HG02870 (cell line): ENCODE measurements around the gene FIGN.

Source experiments
- ATAC-seq: cut with Tn5 transposase; IDR thresholded peaks from one replicate; pipeline ENCODE4 v1.9.1; 2021; ENCODE audit warnings: mild to moderate bottlenecking, moderate library complexity; ENCODE audit not compliant: unreplicated experiment

FIGN gene

DNA sequence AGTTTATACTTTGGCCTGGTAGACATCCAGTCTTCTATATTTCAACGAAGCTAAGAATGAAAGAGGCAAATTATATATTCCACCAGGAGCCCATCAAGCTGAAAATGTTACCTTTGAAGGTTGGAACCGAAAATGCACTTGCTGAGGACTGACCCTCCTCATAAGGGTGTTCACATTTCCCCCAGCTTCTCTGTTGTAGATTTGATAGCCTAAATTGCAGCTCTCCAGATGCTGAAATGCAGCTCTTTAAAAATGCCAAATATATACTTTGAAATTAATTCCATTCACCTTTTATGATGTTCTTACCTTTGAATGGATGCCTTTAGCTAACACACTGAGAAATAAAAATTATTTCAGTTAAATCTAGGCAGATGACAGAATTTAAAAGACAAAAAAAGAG lies 1.8 kb upstream of the FIGN start:
- no peak for ATAC-seq

DNA sequence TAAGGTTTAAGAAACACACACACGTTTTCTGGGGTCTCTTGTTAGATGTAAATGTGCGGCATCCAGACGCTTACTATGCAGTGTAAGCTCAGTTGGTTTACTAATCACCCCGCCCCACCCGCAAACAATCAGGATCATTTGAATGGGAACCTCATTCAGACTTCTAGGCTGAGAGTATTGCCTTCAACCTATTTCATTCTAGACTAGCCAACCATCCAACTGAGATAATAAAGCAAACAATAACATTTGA lies 1.3 kb upstream of the FIGN start:
- no peak for ATAC-seq

DNA sequence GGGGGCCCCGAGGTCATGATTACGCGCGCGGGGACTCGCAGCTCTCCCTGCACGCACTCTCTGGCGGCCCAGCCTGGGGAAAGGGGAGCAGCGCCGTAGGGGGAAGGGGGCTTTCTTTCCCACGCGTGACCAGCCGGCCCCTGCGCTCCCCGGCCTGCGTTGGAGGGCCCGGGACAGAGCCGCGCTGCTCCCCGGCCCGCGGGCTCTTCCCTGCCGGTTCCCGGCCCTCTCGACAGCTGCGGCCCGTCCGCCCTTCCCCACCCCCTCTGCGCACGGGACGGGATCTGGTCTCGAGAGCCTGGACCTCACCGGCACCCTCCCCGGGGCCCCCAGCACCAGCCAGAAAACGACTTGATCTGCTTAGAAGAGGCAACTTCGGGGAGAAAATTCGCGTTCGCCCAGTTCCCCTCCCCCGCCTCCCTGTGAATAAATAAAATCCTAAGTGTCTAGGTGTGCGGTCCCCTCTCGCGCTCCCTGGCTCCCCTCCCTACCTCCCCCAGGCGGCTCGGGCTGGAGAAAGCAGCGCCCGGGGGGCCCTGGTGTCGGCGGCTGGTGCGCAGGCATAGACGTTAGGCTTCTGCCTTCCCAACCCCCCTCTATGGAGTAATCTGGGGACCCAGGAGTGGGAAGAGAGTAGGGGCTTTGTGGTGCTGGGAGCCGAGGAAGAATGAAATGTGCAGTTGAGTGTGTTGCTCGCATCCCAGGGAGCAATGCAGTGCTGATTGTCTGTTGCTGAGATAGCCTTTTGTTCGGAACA lies 803 bp upstream of the FIGN start:
- no peak for ATAC-seq

DNA sequence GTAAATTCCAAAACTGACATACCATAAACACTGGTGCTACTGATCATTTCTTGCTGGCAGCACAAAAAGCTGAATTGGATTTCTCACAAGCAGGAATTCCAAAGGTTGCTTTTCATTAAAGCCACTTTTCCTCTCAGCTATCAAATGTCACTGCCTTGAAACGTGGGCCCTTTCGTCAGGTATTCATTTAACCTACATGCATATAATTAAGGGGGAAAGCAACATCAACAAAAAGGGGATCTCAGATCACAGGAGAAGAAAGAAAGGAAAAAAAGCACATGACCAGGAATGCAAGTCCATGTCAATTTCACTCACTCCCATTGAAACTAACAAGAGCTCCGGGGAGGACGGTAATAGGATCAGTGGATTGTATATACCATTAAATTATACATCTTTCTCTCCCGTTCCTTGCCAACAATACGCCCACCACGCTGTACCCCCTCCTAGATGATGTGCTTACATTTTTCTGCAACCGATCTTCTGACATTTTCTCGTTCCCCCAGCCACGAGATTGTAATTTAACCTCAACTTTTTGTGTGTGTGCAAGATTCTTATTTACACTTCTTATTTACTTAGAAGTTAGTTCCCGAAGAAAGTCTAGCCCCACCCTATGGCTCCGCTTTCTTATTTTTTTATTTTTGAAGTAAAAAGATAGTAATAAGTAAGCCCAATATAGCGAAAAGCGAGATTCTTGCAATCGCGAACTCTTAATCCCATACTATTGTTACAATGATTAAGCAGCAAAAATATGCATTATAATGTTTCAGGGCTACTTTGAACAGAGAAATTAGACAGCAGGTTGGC lies 725 bp downstream of the FIGN start:
- no peak for ATAC-seq

DNA sequence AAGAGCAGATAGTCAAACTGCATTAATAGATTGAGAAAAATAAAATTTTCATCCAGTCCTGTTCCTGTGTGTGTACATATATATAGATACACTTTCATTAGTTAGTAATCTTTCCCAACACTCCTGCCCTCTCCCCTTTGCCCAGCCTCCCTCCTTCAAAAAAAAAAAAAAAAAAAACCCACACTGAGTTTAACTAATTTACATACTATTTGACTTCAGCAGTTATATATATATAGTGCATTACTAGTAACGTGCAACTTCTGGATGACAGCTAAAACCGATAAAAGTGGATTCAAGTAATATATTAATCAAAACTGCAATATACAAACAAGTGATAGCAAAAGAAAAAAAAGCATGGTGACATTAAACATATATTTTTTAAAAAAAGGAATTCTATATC lies 1.4 kb downstream of the FIGN start:
- ATAC-seq = no peak

DNA sequence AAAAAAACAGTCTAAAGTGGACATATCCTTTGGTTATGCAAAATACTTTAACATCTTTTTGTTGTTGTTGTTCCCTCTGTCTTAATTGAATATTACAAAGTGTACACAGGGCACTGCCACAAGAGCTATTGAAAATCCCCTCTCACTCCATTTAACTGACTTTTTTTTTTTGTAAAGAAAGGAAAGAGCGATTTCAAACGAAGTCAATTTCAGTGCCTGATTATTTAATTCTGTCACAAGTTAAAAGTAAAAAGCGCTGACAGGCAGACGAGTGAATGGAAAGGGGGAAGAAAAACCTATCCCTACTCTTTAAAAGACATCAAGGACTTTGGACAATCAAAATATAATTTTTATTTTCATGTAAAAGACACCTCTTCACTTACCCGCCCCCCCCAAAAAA lies 1.9 kb downstream of the FIGN start:
- ATAC-seq = no peak

DNA sequence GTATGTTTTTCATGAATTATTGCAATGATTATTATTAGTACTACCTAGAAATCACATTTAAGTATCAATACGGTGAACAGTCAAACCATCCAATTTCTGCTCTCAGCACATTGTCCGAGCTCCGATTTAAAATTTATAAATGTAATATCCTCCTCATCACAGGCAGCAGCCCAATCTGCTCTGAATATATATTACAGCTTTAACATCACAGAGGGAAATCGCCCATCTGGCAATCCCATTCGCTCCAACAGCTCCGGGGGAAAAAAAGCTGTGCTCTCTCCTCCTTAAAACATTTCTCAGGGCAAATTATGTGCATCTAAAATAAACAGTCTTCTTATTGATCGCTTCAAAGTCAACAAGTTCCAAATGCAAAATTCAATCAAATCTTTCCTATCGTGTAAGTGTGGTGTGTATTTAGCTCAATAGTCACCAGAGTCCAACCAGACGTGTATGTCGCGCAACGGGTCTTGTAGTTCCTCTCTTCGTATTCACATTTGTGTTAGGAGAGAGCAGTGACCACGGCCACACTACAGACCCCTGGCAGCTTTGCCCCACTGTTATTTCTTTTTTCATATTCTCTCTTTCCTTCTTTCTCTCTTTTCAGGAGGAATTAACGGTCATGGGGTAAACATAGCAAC lies 2.4 kb downstream of the FIGN start:
- ATAC-seq = no peak

DNA sequence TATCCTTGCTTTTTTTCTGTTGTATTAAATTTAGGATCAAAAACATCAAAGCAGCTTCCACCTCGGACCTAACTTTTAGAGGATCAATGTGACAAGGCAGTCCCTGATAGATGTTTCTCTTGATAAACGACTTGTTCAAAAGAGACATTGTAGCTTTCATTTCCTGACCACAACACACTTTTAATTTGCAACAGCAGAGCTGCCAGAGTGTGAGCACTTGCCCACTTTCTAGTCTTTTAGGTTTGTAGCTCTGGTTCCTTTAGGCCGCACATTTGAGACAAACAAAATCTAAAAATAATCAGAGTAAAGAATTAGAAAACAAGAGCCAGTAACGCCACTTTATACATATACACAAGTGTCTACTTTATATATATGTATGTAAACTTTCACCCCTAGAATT lies 3.1 kb downstream of the FIGN start:
- no peak for ATAC-seq

DNA sequence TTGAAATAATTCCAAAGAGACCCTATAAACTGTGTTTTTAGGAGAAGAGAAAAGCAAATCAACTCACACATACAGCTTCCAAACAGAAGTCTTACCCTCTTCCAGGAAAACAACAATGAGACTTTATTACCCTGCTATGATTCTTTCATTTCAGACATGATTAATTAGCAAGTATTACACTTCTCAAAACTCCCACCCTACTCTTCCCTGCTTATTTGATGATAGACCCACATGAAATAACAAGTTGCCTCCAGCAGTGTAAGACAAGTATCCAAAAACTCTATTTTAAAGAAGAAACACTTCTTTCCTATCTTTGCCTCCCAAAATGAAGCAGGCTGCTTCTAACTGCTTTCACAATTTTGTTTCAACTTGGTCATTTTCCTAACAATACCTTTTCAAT lies 4.1 kb downstream of the FIGN start:
- ATAC-seq = no peak

DNA sequence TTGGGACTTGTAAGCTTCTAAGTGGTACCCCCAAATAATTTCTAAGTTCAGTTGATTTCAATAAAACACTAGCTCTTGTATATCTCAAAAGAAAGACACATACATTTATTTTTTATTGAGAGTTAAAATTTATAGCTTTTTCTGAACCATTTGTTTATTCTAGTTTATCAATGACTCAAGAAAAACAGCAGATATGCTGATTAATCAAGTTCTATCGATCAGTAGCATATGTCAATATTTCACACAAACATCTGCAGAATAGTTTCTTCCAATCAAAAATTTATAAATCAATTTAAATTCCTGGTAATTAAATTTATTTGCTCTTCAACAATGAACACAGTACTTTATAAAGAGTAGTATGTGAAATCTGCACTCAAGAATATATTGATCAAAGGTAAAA lies 5.3 kb downstream of the FIGN start:
- no peak for ATAC-seq

DNA sequence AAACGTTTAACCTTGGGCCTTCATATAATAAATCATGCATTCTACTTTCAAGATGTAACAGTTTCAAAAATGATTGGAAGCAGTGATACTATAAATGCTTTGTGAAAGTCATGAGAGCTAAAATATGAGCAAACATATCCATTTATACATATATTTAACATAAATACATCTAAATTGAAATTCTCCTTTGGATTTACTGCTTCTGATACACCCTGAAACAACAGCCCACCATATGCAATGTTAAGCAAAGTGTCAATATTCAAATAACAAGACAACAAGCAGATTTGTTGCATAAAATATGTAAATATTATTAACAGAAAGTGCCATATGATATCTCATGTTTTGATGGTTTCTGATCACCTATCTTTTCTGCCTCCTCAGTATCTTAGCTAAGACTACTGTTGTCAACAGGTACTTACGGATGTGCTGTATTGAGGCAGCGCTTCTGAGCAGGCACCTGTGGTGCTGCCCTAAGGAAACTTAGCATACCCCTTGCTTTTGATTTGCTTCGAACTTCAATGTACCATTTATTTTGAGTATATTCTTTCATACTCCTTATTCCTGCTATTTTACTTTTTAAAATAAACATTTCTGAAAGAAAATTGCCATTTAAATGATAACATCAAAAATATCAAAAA lies 6.1 kb downstream of the FIGN start:
- ATAC-seq = no peak

DNA sequence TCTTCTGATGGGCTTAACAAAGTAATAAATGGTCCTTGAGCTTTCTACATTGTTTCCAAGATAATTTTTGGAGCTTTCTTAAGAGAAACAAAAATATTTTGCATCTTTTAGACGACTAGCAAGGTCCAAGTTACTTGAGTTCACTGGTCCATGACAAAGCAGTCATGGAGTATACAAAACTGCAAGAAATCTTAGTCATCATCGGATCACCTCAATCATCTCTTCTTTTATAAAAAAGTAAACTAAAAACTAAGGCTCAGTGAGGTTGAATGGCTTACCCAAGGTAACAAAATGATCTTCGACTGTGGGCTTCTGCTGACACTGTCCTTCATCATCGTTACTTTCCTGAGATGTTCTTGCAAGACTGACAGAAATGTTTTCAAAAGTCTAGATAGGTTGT lies 11.9 kb downstream of the FIGN start:
- no peak for ATAC-seq

DNA sequence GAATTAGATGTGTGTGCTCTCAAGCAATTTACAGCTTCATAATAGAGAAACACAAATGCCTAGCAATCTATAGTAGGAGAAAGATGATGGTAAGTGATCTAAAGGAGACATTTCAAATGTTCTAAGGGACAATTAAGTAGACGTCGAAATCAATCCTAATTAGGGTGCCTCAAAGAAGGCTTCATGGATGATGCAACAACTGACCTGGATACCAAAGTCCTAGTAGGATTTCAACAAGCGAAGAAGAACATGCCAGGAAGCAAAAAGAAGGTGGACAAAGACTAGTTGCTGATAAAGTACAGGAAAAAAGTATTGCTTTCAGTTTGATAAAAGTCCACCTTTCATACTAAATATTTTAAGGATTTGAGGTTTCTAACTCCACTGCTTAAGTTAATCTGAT lies 12.5 kb downstream of the FIGN start:
- no peak for ATAC-seq

DNA sequence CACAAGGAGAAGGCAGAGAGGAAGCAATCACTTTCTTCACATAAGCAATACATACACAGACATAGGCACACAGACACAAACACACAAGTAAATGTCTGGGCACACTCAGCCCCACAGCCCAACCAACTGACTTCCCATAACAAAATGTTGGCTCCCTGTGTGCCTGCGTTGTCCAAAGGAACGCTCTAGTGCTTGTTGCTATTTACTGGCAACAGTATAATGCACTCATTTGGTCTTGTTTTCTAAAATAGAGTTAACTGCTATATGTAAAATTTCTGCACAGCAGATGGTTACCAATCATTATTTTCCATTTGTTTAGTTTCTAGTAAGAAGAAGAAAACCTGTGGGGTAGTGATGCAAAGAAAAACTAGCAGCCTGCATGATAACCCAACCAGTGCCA lies 16.5 kb downstream of the FIGN start:
- ATAC-seq = no peak

DNA sequence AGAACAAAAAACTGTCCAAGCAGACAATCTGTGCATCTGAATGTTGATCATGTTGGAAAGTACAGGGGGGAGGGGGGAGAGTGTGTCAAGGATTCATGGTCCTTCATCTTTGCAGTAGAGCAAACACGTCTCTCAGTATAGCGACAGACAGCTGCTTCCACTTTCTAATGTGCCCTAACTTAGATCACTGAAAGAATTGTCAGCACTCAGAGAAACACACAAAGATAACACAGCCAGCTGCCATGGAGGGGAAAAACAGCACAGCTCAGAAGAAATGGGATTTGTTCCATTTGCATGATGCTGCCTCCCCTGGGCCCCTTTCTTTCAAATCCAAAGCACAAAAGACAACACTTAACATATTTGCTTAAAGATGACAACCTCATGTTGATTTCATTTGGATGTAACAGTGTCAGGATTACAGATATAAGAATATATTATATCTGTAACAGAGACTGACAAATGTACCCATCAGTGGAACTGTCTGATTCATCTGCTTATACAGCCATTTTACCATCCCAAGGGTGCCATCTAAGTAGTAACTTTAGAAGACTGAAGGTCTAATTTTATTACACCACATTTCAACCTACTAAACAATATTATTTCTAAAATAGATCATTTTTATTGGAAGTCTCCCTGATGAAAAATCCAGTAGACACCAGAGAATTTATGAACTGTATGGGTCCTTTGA lies 17.7 kb downstream of the FIGN start:
- no peak for ATAC-seq

DNA sequence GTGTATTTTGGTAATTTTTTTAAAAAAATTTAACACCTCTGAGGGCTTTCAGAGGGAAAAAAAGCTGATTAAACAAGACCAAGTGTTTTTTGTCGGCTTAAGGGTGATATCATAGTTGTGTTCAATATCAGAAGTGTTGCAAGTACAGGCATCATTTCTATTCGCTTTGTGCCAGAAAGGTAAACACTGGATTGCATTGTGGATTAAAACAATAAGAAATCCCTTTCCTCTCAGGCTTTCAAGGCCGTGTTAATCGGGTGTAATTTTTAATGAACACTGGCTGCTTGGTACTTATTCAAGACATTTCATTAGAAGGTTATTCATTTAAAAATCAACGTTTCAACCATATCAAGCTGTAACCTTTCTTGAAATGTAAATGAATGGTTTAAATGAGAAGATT lies 18.3 kb downstream of the FIGN start:
- no peak for ATAC-seq

DNA sequence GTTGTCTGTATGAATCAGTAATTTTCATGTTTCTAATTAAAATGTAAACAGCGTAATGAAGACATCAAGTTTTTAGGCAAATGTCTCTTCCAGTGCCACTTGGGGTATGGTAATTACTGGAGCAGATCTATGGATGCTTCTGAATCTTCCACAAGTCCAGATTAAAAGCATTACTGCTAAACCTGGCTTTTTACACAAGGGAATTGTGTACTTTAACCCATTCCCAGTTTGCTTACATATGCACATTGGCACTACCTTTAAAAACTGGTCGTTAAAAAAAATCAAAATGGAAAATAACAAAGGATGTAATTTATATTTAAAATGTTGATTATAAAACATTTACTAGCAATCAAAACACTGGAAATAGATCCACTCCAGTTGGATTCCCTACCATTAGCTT lies 19.7 kb downstream of the FIGN start:
- no peak for ATAC-seq

DNA sequence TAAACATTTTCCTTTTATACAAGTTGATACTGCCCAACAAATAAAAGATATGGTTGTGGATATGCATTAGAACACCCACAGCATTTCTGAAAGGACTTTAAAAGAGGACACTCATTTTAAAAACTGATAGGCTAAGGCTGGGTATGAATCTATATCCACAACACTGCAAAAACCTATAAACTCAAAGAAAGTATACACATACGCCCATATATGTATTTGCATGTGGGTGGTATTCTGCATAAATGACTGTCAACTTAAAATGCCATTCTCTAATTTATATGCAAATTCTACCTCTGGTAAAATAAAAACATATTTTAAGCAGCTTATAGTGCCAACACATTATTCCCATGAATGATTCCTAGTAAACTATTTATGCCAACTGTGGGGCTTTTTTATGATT lies 20.1 kb downstream of the FIGN start:
- no peak for ATAC-seq

DNA sequence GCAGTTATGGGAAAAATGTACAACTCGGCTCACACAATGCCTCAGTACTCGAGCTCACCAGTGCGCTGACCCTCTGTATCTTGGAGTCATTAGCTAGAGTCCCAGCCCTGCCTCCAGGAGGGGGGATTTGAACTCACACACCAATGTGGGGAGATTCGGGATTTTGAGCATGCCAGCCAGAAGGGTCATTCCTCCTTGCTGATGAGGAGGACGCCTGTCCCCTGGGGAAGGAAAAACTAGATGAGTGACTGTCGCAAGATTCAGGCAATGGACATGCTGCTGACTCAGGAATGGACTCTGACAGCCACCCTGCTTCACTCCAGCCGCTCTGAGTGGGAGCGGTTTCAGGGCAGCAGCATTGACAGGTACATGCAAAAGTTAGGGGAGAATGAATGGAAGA lies 20.6 kb downstream of the FIGN start:
- no peak for ATAC-seq

DNA sequence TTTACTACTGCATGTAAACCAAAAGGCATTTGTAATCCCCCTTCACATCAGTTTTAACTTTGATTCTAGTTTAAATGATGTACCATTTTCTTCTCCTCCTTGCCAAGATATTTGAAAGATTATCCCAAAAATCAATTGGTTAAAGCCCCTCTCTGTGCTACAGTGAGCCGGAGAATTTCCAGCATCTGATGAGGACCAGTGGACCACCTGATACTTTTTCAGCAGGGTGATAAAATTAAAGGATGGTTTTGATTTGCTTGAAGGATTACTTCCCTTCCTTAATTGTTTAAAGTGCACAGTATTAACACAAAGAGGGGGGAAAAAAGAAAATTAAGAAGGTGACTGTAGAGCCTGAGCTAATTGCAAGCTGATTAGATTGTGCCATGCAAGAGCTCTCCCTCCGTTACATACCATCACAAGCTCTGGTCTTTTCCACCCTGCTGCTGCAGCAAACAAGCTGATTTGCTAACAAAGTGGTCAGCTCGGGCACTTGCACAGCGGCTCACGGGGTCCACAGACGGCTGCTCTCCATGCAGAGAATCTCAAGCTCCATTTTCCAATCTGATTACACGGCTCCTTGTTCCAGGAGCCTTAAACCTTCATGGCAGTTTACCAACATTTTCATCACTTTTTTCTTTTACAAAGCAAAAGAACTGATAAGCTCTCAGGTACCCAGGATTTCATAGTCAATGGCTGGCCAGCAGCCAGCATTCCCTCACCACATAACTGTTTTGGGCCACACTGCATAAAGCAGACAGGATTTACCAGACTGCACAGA lies 22.1 kb downstream of the FIGN start:
- ATAC-seq = no peak

DNA sequence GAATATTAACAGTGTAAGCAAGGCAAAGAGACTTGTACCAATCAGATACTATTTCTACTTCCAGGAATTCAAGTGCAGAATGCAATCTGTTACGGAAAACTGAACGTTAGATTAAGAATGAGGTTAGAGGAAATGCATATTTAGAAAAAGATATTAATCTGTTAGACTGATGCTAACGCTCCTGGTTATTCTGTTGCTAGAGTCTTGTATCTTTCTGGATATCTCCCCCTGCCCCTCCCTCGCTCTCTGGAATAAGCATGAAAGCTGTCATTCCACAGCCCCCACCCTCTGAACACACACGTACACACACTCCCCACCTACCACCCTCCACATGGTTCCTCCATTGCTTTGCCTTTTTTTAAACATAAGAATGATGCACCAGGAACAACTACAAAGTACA lies 24.1 kb downstream of the FIGN start:
- no peak for ATAC-seq
